ENCODE data around the gene NR2F1-AS1. TPM values are rescaled to one million over a fixed set of nuclear protein-coding genes. Genes with fewer than 3 reads are reported as not detected.
A peak's percentile ranks its signal among the peaks of the same experiment; 100 is the strongest.

Gene NR2F1-AS1
- total and polyA plus RNA-seq, 2 of the 4 experiments (the other 2 are of a cell fraction): 12.5 to 12.8 TPM

GRCh38 chr5:93603793-93604643 lies 23.0 kb upstream of the NR2F1-AS1 start:
- peak overlapping the region; percentile 34; the same call in 1 of the 3 replicates for H2BK15ac ChIP-seq (ENCODE audit: low read depth, low read length)
- H3K9ac ChIP-seq (ENCODE audit: low read depth, low read length): peak overlapping the region; percentile 57
- no peak overlapping the region for H3K56ac ChIP-seq (ENCODE audit: extremely low read depth, insufficient read depth, low read length)
- CTCF ChIA-PET: interaction anchor here (0.8 kb wide), 1 partner anchor 198 kb away, joined by 3 read pairs; no protein-coding TSS in a partner anchor
- no peak overlapping the region; the same call in 1 of the 2 replicates for H3K14ac ChIP-seq (replicated peaks; ENCODE audit: low read depth, low read length)
- H3K36me3 ChIP-seq (ENCODE audit: control insufficient read depth, insufficient read depth, low read length): no peaks in the 10 kb centered on the region
- peak overlapping the region; percentile 63 for H2BK120ac ChIP-seq (ENCODE audit: low read depth, low read length)
- 0 out of 2 replicates have a peak, but pooled peaks cover 2% of the 10 kb centered on the region for H3K9me1 ChIP-seq (ENCODE audit: insufficient read depth, low read length)
- DNase-seq: peak; percentile 67
- peak overlapping the region; percentile 42 for H3K4me3 ChIP-seq (ENCODE audit: insufficient read depth, low read depth, low read length)
- H2AK9ac ChIP-seq (replicated peaks; ENCODE audit: low read depth, low read length, poor library complexity): peak overlapping the region; percentile 80
- dilution Hi-C loops (cut with HindIII; ENCODE audit: low sequenced_read_pairs, unreplicated experiment): no loop called here
- H4K20me1 ChIP-seq (ENCODE audit: insufficient read depth, low read length): 0 out of 2 replicates have a peak, but pooled peaks cover 4% of the 10 kb centered on the region
- POLR2A ChIA-PET (ENCODE audit: unreplicated experiment): interaction anchor here (0.8 kb wide), 1 partner anchor 16 kb away, joined by 3 read pairs; no protein-coding TSS in a partner anchor
- peaks cover 2% of the 10 kb centered on the region; the same call in 1 of the 2 replicates for H3K27me3 ChIP-seq (ENCODE audit: control insufficient read depth, insufficient read depth, low read length)
- H3K9me3 ChIP-seq (ENCODE audit: control insufficient read depth, insufficient read depth, low read length): no peaks in the 10 kb centered on the region
- peak overlapping the region; percentile 29; the same call in 1 of the 2 replicates for H4K91ac ChIP-seq (ENCODE audit: insufficient read depth, low read depth, low read length)
- H2AK5ac ChIP-seq (ENCODE audit: low read depth, low read length): peak overlapping the region; percentile 57
- peak overlapping the region; percentile 30; the same call in 1 of the 2 replicates for H3K18ac ChIP-seq (ENCODE audit: low read depth, low read length)
- peak overlapping the region; percentile 32; the same call in 1 of the 2 replicates for H2BK20ac ChIP-seq (ENCODE audit: low read depth, low read length)
- peak overlapping the region; percentile 43 for H4K5ac ChIP-seq (ENCODE audit: low read depth, low read length)
- H3K4me2 ChIP-seq (ENCODE audit: low read depth, low read length): peak overlapping the region; percentile 88
- peak; percentile 3; the same call in 1 of the 2 replicates for ATAC-seq (ENCODE audit: low read depth)
- 3% methylated on average over 5 of the region's 58 CpGs; no CpG with 5 or more reads in 1 of the 2 experiments for WGBS, 2 experiments (ENCODE audit: extremely low coverage in 2 of 2, insufficient read length in 1 of 2)
- intact Hi-C loops (cut with micrococcal nuclease): loop anchor here (5.0 to 10.0 kb wide), 2 partner anchors 1011 to 1088 kb away; partner anchors contain the start of genes KIAA0825 and SLF1
- peaks cover 3 to 27% of the 10 kb centered on the region in 2 experiments; a peak in 3 of 4 replicates for H3K79me1 ChIP-seq (ENCODE audit: low read depth in 1 of 2, low read length in 2 of 2)
- H3K23ac ChIP-seq (ENCODE audit: low read depth, low read length): peak overlapping the region; percentile 81
- no TSS peak for BruUV-seq (replicated peaks)
- in situ Hi-C loops (cut with MboI; ENCODE audit: low sequenced_read_pairs): no loop called here
- H3K27ac ChIP-seq (ENCODE audit: insufficient read depth, low read length): peak overlapping the region; percentile 43
- peak overlapping the region; percentile 62 to 72 for H4K8ac ChIP-seq (ENCODE audit: low read depth in 2 of 2, low read length in 2 of 2)
- peak overlapping the region; percentile 75 for H3K4ac ChIP-seq (ENCODE audit: low read depth, low read length)
- peak; percentile 62; the same call in 1 of the 2 replicates for TF ChIP-seq USF2 (IDR thresholded peaks at IDR 0.05; ENCODE audit: low read depth, low read length)
- TF ChIP-seq CTCF (conservative IDR thresholded peaks at IDR 0.05; ENCODE audit: low read depth, low read length): no peak
- no peak for TF ChIP-seq NFE2L2 (IDR thresholded peaks at IDR 0.05; ENCODE audit: low read depth, low read length)
- TF ChIP-seq FOS (IDR thresholded peaks at IDR 0.05; ENCODE audit: low read depth, low read length): no peak
- peaks cover 10% of the 10 kb centered on the region for H3K4me1 ChIP-seq (ENCODE audit: control insufficient read depth, insufficient read depth, low read length)
- H2AFZ ChIP-seq (replicated peaks; ENCODE audit: low read length, poor library complexity): peak overlapping the region; percentile 92
- H2BK5ac ChIP-seq (ENCODE audit: low read depth, low read length, poor library complexity, severe bottlenecking): peak overlapping the region; percentile 27

Data from IMR-90 (cell line).